Gastroesophageal sphincter (tissue), 3 donors: ENCODE results near the gene TTC13.

ENCODE experiments used
- CTCF ChIP-seq, 4 experiments: fragments of 200-600 bp in 2 of 4; fragments of 450-650 bp in 2 of 4; sonication (generic) in 1 of 4; IDR thresholded peaks; one replicate each; pipeline ENCODE4 v1.5.1; 2017 to 2019; ENCODE audit warnings: antibody characterized with exemption in 4 of 4, mild to moderate bottlenecking in 2 of 4, moderate library complexity in 2 of 4
- EP300 ChIP-seq: sonication (generic); formaldehyde crosslinking; IDR thresholded peaks from one replicate; pipeline ENCODE4 v1.6.1; 2017; ENCODE audit warnings: antibody characterized with exemption, mild to moderate bottlenecking
- POLR2A ChIP-seq, 2 donors: fragments of 450-650 bp; IDR thresholded peaks; one replicate each; pipeline ENCODE4 v1.6.1; 2017; ENCODE audit warnings: antibody characterized with exemption in 2 of 2, mild to moderate bottlenecking in 2 of 2, moderate library complexity in 1 of 2
- POLR2AphosphoS5 ChIP-seq: sonication (generic); formaldehyde crosslinking; IDR thresholded peaks from one replicate; pipeline ENCODE4 v1.6.1; 2017; ENCODE audit warnings: antibody characterized with exemption

GRCh38 chr1:231027136-231027925 is 48.7 kb upstream of the TTC13 start:
- TF ChIP-seq CTCF (IDR thresholded peaks at IDR 0.05) = no peak
- no peak for TF ChIP-seq POLR2A (IDR thresholded peaks at IDR 0.05)
- no peak for TF ChIP-seq EP300
- TF ChIP-seq POLR2AphosphoS5 = no peak
